GM21447 (cell line): ENCODE measurements around the gene TXNDC8.
"Not testable (repeated sequence)": the region's sequence is repeated elsewhere in the genome, so short reads cannot be mapped to it uniquely, and the experiment has no call there.

Experiments
- ATAC-seq: cut with Tn5 transposase; IDR thresholded peaks from one replicate; pipeline ENCODE4 v1.9.1; 2021; ENCODE audit not compliant: unreplicated experiment

Gene TXNDC8

GRCh38 chr9:110337727-110338126 lies at the start of gene TXNDC8:
Gene TXNDC8 (minus strand): TSS chr9:110337863.
- ATAC-seq, result no peak

DNA sequence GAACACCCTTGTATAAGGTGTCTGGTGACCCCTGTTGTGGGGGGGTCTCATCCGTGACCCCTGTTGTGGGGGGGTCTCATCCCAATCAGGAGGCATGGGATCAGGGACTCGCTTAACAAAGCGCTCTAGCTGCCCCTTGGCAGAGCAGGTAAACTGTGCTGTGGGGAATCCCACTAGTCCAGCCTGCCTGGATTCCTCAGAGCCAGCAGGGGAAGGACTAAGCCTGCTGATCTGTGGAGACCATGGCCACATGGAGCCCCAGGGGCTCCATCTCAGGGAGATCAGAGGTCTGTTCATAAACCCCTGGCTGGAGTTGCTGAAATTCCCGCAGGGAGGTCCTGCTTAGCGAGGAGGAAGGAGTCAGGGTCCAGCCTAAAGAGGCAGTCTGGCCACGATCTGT lies 45.8 kb upstream of the TXNDC8 start:
- ATAC-seq, result no peak

DNA sequence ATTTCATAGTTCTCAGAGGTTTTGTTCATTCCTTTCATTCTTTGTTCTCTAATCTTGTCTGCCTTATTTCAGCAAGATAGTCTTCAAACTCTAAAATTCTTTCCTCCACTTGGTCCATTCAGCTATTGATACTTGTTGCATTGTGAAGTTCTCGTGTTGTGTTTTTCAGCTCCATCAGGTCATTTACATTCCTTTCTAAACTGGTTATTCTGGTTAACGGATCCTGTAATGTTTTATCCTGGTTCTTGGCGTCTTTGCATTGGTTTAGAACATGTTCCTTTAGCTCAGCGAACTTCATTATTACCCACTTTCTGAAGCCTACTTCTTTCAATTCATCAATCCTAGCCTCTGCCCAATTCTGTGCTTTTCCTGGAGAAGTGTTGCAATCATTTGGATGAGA lies 45.1 kb upstream of the TXNDC8 start:
- ATAC-seq, result no peak

GRCh38 chr9:110371411-110372007 lies 33.8 kb upstream of the TXNDC8 start:
- no peak for ATAC-seq

DNA sequence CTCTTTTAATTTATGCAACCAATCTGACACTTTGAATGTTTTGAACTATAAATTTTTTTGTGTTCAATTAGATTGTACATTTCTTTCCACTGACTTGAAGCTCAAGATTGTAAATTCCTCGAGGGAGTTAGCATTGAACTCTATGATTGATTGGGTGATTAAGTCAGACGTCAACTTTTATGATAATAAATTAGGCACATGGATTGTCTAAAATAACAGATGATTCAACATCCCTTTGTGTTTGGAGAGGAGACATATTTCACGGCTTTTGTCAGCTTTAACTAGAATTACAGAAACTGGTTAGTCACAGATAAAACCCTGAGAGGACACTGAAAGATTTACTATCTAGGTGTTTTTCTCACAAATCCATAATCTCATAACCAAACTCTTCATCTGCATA lies 32.7 kb upstream of the TXNDC8 start:
- no peak for ATAC-seq

DNA sequence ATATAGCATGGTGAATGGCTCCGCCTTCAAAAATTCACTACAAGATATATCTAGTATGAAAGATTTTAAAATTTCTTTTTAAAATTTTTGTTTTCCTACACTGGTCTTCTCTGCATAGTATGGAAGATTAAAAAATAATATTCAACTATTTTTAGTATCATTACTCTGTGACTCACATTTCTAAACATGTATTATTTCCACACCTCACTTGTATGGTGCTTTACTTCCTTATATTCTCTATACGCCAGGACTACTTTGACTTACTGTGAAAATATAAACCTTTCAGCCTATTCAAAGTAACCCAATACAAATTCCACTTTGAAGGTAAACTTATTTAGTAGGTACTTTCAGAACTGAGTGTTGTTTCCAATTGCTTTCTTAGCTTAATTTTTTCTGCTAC lies 26.8 kb upstream of the TXNDC8 start:
- no peak for ATAC-seq

DNA sequence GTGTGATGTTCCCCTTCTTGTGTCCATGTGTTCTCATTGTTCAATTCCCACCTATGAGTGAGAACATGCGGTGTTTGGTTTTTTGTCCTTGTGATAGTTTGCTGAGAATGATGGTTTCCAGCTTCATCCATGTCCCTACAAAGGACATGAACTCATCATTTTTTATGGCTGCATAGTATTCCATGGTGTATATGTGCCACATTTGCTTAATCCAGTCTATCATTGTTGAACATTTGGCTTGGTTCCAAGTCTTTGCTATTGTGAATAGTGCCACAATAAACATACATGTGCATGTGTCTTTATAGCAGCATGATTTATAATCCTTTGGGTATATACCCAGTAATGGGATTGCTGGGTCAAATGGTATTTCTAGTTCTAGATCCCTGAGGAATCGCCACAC lies 21.3 kb upstream of the TXNDC8 start:
- ATAC-seq, result not testable (repeated sequence)

DNA sequence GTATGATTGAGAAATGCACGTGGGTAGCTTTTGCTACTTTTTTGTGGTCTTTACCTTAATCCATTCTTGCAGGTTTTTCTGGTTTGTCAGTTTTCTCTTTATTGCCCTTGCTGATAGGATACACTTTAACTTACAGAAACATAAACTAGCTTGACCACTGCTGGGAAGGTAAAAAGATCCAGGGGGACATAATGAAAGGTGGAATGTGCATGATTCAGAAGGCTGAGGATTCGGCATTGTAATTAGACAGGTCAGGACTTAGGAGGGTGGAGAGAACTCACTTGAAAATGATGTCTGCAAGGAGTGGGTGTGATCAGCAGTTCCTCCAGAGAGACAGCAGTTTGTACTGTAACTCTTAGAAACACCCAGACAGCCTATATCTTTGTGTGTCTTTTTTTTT lies 19.8 kb upstream of the TXNDC8 start:
- no peak for ATAC-seq

DNA sequence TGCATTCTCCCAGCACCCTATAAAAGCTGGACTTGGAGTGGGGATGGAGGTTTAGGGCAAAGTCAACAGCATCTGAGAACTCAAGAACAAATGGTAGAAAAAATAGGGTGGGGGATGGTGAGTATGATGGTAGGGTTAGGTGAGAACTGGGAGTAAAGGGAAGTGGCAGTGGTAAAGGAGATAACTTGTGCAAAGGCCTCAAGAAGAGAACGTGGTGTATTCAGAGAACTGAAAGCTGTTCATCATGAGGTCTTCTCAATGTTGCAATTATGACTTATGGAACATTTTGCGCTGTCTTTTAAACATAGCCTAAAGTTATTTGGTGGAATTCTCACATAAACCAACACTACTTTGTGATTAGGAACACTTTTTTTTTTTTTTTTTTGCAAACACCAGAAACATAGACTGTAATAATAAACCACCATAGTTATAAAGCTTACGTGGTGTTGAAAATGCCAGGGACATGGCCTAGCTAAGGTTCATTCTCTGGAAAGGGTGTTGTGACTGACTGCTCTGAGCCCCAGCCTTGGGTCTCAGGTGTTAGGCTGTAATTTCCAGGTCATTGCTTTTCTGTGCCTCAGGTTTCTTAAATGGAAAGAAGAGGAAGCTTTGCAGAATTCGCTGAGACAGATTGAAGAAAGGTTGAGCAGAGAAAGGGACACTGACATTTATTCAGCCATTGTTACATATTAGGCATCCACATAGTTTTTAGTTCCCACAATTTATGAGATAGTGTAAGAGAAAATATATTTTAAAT lies 19.2 kb upstream of the TXNDC8 start:
- no peak for ATAC-seq

GRCh38 chr9:110355911-110356310 lies 18.2 kb upstream of the TXNDC8 start:
- ATAC-seq, result no peak

GRCh38 chr9:110351009-110351467 lies 13.4 kb upstream of the TXNDC8 start:
- no peak for ATAC-seq

DNA sequence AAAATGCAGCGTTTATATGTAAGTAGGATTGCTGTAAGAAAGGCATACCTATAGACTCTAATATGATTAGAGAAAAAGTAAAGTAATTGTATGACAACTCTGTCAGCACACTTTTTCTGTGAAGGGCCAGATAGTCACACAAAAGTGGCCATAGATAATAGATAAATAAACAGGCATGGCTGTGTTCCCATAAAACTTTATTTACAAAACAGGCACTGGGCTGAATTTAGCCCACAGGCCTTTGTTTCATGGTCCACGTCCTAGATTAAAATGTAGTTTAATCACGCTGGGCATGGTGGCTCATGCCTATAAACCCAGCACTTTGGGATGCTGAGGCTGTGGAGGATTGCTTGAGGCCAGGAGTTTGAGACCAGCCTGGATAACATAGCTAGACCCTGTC lies 8.7 kb upstream of the TXNDC8 start:
- no peak for ATAC-seq

DNA sequence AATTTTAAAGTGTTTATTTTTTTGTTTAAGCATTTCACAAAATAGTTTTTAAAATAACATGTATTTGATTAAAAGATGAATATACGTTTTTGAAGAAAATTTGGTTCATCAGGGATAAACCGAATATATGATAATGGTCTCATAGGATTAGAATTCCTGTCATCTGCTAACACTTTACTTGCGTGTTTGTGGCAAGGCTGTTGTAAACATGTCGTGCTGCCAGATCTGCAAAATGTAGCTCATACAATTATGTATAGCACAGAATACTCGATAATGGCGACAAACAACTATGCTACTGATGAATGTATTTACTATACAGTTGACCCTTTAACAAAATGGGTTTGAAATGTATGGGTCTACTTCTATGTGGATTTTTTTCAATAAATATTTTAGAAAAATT lies 7.2 kb upstream of the TXNDC8 start:
- no peak for ATAC-seq

- no peak for ATAC-seq
Measured at GRCh38 chr9:110343551-110343950, 5.9 kb upstream of the TXNDC8 start.

DNA sequence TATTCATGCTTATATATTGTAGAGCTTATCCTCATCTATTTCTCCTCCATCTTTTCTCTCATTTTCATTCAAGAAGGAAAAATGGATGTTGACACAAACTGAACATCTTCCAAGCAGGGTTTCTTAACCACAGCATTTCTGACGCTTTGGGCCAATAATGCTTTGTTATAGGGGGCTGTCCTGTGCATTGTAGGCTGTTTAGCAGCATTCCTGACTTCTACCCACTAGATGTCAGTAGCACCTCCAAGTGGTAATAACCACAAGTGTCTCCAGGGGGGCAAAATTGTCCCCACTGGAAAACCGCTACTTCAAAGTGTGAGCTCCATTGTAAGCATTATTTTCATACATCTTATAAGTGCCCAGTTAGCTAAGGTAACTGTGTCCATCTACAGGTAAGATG lies 2.6 kb upstream of the TXNDC8 start:
- no peak for ATAC-seq

GRCh38 chr9:110338143-110338542 lies 480 bp upstream of the TXNDC8 start:
- ATAC-seq, result no peak

GRCh38 chr9:110336363-110336762 lies 1.3 kb downstream of the TXNDC8 start:
- ATAC-seq, result no peak

DNA sequence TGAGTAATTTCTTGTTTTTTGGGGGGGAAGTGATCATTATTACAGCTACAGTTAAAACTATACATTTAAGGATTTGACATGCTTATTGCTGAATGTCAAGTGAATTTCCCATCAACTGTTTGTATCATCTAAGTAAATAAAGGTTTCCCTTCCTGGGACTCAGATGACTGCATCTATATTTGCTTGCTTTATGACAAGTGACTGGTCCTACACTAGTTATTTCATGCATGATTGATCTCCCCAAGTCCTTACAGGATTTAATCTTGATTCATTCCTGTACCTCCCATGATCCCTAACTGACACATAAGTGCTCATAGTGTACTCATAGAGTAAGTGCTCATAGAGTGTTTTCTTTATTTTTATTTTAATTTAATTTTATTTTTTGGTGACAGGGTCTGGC lies 2.8 kb downstream of the TXNDC8 start:
- ATAC-seq, result peak; percentile 10

GRCh38 chr9:110334183-110334582 lies 3.5 kb downstream of the TXNDC8 start:
- peak; percentile 82 for ATAC-seq

GRCh38 chr9:110332766-110333165 lies 4.9 kb downstream of the TXNDC8 start:
- ATAC-seq, result no peak

- ATAC-seq, result no peak
Measured at GRCh38 chr9:110330484-110331105, 7.1 kb downstream of the TXNDC8 start.

DNA sequence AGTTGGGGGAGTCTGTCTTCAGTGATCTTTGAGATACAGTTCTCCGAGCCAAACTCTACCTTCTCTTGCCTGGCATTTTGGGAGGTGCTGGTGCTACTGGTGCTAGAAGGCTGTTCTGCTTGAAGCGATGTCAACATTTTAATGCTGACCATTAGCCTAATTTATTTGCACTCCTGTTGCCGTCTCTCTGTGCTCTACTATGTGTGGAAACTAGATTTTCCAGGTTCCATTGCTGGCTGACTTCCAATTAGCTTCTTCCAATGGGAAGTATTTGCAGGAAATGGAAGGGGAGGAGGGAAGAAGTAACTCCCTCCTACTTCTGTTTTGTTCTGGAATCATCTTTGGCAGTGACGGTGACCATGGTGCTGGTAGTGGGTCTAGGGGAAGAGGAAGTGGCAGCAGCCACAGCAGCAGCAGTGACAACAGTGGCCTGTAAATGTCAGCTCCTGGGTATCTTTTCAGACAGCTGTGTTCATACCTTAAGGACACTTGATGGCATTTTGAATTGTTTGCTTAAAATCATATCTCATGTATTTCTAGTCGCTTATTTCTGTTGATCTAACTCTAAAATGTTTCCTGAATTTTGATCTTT lies 7.9 kb downstream of the TXNDC8 start:
- ATAC-seq, result no peak
